ENCODE data around the gene USP6NL.
"Not testable (repeated sequence)": the region's sequence is repeated elsewhere in the genome, so short reads cannot be mapped to it uniquely, and the experiment has no call there.

Gene USP6NL

DNA sequence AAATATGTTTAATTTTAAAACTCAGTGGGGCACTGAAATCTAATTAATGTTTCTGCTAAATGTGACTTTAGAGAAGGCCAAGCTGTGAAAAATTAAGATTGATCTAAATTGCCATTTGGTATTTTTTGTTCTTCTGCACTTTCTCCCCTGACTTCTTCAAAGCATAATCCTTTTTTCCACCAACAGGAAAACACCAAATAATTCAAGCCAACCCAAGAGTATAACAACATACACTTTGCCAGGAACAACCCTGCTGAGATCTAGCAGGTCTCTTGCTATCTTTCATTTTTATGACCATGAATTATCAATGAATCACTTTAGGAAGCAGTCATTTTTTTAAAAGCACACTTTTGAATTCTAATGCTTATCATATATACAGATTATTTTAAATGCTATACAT lies 100.1 kb downstream of the USP6NL start:
- DNase-seq: no peak

DNA sequence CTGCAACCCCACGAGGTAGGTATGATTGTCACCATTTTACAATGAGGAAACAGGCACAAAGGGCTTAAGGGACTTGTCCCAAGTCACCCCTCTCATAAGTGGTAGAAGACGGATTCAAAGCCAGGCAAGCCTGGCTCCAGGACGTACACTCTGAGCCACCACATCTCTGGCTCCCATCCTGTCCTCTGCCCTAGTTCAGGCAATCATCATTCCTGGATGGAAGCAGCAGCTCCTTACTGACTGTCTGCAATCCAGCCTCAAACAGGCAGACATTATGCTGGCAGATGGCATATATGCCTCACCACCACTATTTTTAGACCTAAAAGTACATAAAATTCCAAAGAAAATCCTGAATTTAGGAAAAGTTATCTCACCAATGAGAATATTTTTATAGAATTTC lies 100.7 kb downstream of the USP6NL start:
- DNase-seq: no peak

DNA sequence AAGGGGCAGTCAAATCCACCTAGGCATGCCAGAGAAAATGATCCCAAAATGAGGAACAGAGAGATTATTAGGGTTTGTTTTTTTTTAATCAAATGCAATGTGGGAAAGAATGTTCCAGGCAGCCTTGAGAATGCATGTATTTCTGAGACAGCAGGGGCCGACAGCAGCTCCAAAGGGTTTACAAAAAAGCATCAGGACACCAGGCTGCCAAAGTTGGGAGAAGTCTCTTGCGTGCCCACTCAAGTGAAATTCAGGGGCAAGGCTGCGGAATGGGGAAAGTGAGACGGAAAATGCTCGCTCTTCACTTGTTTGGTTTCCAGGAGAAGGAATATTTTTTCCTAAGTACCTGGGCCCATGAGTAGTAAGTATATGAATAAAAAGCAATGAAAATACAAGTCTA lies 101.2 kb downstream of the USP6NL start:
- no peak for DNase-seq

DNA sequence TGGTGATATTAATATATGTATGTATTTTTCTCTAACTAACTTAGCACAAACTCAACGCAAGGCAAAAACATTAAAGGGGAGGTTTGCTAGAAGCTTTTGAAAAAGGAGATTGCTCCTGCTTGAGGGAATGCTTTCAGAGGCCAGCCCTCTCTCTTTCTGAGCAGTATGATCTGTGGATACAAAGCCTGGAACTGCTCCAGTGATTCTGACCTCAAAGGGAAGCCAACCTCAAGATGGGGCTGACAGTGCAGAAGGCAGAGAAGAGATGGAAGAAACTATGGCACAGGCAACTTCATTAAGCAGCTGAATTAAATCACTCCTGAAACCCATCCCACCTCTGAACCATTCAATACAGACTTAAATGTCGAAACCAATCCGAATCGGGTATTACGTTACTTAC lies 102.4 kb downstream of the USP6NL start:
- no peak for DNase-seq

DNA sequence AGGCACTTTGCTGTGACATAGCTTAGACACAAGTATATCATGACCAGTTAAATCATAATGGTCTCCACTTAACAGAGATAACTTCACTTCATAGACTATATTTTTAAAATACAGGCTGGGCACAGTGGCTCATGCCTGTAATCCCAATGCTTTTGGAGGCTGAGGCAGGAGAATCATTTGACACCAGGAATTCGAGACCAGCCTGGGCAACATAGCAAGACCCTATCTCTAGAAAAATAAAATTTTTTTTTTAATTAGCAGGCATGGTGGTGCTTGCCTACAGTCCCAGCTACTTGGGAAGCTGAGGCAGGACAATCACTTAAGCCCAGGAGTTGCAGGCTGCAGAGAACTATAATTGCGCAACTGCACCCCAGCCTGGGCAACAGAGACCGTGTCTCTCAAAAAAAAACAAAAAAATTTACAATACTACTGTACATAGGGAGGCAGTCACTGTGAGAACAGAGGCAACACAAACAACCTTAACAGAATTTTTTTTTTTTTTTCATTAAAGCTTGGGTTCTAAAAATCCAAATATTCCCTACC lies 105.1 kb downstream of the USP6NL start:
- DNase-seq: no peak

- no peak for DNase-seq
Measured at GRCh38 chr10:11505639-11506038, 105.8 kb downstream of the USP6NL start.

DNA sequence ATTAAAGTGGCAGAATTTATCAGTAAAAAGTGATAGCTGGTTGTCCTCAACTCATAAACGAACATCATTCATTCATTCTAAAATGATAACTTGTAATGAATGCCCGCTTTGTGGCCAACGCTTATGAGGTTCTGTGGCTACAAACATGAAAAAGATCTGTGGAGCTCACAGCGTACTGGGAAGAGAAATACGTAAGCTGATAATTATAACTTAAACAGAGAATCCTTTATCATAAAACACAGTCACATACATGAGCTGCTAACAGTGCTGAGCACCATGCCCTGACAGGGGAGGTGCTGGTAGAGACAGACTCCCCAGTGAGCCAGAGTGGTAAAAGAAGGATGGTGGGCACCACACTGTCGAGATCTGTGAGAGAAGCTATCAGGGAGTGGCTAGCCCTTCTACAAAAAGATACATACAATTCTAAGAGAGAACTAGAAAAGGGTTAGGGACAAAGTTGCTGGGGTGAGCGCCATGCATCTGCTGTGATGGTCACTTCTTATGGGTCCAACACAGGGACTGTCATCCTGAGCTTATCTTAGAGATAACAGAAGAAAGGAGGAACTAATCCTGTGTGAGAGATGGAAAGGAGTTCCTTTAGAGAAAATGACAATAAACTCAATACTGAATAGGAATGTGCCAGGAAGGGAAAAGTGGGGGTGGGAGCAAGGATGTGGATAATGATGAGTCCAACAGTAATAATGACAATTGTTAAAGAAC lies 106.7 kb downstream of the USP6NL start:
- DNase-seq: no peak

- DNase-seq: no peak
Measured at GRCh38 chr10:11501600-11501999, 109.8 kb downstream of the USP6NL start.

- DNase-seq: no peak
Measured at GRCh38 chr10:11499425-11500071, 111.9 kb downstream of the USP6NL start.

DNA sequence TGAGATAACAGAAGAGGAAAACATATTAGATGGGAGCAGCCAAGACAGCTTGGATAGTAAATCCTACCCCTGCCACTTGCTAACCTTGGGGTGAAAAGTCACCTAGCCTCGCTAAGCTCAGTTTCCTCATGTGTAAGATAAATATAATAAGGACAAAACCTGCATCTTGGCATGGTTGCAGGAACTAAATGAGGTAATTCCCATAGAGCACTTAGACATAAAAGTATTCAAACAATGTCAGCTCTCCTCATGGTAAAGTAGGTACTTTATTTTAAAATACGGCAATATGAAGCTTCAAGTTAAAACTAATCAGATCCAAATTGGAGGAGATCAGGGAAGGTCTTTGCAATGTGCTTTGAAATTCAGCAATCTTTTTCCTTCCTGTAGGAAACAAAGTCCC lies 113.1 kb downstream of the USP6NL start:
- no peak for DNase-seq

DNA sequence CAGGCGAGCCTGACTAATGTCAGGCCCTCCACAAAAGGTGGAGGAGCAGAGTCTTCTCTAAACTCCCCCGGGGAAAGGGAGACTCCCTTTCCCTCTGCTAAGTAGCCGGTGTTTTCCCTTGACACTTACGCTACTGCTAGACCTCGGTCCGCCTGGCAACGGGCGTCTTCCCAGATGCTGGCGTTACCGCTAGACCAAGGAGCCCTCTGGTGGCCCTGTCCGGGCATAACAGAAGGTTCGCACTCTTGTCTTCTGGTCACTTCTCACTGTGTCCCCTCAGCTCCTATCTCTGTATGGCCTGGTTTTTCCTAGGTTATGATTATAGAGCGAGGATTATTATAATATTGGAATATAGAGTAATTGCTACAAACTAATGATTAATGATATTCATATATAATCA lies 116.5 kb downstream of the USP6NL start:
- not testable (repeated sequence) for DNase-seq

DNA sequence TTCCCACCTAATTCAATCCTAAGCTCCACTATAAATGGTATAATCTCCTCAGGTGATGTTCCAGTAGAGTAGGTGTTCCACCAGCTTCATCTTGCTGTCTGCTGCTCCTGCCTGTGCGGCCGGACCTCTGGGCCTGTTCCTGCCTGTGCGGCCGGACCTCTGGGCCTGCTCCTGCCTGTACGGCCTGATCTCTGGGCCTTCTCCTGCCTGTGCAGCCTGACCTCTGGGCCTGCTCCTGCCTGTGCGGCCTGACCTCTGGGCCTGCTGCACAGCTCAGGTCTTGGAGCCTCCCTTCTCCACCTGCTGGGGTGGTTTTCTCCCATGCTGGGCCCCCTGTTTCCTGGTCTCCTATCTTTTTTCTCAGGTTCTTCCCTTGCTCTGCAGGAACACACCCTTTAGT lies 117.8 kb downstream of the USP6NL start:
- DNase-seq: no peak

- DNase-seq: no peak
Measured at GRCh38 chr10:11491087-11491486, 120.4 kb downstream of the USP6NL start.

GRCh38 chr10:11489591-11489990 lies 121.9 kb downstream of the USP6NL start:
- DNase-seq: no peak

GRCh38 chr10:11488126-11488525 lies 123.3 kb downstream of the USP6NL start:
- no peak for DNase-seq

- no peak for DNase-seq
Measured at GRCh38 chr10:11483201-11484148, 128.0 kb downstream of the USP6NL start.

GRCh38 chr10:11482306-11482705 lies 129.1 kb downstream of the USP6NL start:
- DNase-seq: no peak

GRCh38 chr10:11480687-11481086 lies 130.8 kb downstream of the USP6NL start:
- no peak for DNase-seq

- no peak for DNase-seq
Measured at GRCh38 chr10:11479300-11479699, 132.2 kb downstream of the USP6NL start.

GRCh38 chr10:11478807-11479206 lies 132.6 kb downstream of the USP6NL start:
- DNase-seq: no peak

GRCh38 chr10:11475831-11476434 lies 135.5 kb downstream of the USP6NL start:
- no peak for DNase-seq

GRCh38 chr10:11473128-11473760 lies 138.2 kb downstream of the USP6NL start:
- DNase-seq: no peak

Measured in activated naive CD4-positive, alpha-beta T cell treated with Interleukin-2 at 50 U/mL for 16 hours (primary cell).